GM12892 (cell line): ENCODE data around the gene CCDC136.
A peak's percentile ranks its signal among the peaks of the same experiment; 100 is the strongest.

Source experiments
- DNase-seq: peaks from one replicate; pipeline ENCODE4 v3.0.0; 2011; ENCODE audit not compliant: insufficient read length
- FAIRE-seq: peaks from 2 replicates; lab custom pipeline; 2011; peaks lifted over from hg19 to GRCh38; lab: Jason Lieb, UNC
- POLR2A ChIP-seq: IDR thresholded peaks from 2 replicates; pipeline ENCODE4 v1.6.1; 2011; ENCODE audit warnings: low read depth, low read length, control low read depth
- POLR2AphosphoS5 ChIP-seq: IDR thresholded peaks from 2 replicates; pipeline ENCODE4 v1.6.1; 2011; ENCODE audit warnings: low read depth, low read length, control low read depth
- TAF1 ChIP-seq: IDR thresholded peaks from 2 replicates; pipeline ENCODE4 v1.6.1; 2011; ENCODE audit warnings: low read depth, mild to moderate bottlenecking, control low read depth, low read length, borderline replicate concordance

CCDC136 gene

DNA sequence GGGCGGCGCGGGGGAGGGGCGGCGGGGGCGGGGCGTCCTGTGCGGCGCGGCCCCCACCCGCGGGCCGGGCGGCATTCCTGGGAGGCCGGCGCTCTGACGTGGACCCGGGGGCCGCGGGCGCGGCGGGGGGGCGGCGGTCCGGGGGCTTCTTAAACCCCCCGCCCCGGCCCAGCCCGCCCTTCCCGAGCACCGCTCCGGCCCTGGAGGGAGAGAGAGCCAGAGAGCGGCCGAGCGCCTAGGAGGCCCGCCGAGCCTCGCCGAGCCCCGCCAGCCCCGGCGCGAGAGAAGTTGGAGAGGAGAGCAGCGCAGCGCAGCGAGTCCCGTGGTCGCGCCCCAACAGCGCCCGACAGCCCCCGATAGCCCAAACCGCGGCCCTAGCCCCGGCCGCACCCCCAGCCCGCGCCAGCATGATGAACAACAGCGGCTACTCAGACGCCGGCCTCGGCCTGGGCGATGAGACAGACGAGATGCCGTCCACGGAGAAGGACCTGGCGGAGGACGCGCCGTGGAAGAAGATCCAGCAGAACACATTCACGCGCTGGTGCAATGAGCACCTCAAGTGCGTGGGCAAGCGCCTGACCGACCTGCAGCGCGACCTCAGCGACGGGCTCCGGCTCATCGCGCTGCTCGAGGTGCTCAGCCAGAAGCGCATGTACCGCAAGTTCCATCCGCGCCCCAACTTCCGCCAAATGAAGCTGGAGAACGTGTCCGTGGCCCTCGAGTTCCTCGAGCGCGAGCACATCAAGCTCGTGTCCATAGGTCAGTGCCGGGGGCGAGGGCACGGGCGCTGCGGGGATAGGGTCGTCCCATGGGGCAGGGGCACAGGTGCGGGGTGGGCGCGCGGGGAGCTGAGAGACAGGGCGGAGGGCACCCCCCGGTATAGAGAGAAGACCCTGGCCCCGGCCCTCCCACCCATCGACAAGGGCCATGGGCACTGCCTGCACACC is 38.7 kb downstream of the CCDC136 start, which contains the start of gene FLNC:
TSS of gene FLNC (plus strand) at position 176 of the 947 bp plus-strand sequence. CDS start at position 408, 232 bp downstream.
- DNase-seq (peak; percentile 28), FAIRE-seq (no peak)
- no peak for TF ChIP-seq POLR2AphosphoS5
- no peak for TF ChIP-seq TAF1
- TF ChIP-seq POLR2A: no peak

DNA sequence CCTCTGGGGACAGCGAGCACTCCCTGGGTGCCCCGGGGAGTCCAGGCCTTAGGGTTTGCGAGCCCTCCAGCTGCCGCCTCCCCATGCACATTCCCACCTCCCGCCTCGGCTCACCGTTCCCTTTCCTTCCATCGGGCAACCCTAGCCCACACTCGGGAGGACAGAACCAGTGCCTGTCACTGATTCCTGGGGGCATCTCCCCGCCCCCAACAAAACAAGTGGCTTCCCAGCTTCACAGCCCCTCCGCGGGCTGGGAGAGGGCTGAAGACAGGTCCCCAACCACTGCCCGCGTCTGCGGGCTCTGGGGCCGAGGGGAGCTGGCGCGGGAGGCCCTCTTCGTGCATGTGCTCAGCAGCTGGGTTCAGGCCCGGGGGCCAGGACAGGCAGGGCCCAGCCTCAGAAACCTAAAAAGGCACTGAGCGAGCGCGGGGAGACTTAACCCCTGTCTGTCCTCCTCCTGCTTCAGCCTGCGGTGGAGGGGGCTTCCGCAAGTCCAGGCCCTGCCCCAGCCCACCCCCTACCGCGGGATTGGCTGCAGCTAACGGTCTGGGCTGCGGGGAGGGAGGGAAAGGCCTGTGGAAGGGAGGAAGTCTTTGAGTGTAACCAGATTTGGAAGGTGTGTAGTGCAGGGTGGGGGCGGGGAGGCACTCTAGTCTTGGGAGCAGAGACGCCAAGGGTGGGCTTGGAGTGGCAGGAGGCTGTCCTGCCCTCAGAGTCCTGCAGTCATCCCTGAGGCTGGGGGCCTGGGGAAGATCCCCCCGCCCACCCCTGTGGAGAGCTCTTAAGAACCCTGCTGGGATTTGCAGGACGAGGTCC is 39.6 kb downstream of the CCDC136 start:
- no peak for FAIRE-seq
- no peak for TF ChIP-seq POLR2A
- TF ChIP-seq POLR2AphosphoS5: no peak
- no peak for TF ChIP-seq TAF1
- peak; percentile 44 for DNase-seq

DNA sequence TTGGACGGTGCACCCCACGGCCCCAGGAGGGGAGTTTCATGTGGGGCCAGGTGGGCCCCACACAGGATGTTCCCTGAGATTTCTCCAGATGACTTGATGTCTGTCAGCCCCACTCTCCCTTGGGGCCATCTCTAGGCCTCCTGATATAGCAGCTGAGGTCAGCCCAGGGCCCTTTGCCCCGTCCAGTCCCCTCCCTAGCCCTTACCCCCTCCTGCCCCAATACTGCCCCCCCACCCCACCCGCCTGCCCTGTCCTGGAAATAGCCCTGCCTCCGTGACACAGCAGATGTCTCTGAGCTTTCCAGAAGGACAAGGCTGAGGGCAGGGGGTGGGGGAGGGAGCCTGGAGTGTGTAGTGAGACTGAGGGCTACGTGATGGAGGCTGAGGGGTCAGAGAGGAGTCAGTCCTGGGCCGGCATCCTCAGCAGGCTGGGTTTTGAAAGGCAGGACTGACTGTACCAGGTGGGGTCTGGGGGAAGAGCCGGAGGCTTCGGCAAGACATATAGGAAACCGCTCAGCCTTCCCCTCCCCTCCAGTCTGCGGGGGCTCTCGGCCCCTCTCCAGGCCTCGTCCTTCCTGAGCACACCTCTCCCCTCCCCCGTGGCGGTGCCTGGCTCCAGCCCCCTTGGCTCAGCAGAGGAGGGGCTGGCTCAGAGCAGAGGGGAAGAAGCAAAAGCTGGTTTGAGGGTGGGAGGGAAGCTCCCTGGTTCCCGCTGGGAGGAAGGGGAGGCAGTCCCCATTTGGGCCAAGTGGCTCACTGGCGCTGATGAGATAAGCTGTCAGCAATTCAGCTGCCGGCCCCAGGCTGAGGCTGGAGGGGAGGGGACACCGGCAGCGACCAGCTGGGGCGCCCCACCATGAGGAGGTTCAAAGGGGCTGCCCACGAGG is 40.5 kb downstream of the CCDC136 start:
- DNase-seq (peak; percentile 35), FAIRE-seq (no peak)
- TF ChIP-seq POLR2AphosphoS5: no peak

DNA sequence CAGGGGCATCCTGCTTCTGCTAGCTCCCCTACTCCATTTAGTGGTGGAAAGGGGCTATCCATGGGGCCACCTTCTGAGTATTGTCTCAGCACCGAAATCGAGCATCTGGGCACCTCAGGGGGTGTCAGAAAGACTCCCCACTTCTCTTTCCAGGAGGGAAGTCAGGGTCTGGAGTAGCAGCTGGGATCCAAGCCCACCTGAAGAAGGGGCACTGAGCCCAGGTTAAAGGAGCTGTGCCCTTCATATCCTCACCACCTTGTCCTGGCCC is 41.0 kb downstream of the CCDC136 start:
- TF ChIP-seq POLR2A: no peak
- TF ChIP-seq TAF1: no peak
- no peak for TF ChIP-seq POLR2AphosphoS5
- DNase-seq: no peak
- FAIRE-seq: no peak

DNA sequence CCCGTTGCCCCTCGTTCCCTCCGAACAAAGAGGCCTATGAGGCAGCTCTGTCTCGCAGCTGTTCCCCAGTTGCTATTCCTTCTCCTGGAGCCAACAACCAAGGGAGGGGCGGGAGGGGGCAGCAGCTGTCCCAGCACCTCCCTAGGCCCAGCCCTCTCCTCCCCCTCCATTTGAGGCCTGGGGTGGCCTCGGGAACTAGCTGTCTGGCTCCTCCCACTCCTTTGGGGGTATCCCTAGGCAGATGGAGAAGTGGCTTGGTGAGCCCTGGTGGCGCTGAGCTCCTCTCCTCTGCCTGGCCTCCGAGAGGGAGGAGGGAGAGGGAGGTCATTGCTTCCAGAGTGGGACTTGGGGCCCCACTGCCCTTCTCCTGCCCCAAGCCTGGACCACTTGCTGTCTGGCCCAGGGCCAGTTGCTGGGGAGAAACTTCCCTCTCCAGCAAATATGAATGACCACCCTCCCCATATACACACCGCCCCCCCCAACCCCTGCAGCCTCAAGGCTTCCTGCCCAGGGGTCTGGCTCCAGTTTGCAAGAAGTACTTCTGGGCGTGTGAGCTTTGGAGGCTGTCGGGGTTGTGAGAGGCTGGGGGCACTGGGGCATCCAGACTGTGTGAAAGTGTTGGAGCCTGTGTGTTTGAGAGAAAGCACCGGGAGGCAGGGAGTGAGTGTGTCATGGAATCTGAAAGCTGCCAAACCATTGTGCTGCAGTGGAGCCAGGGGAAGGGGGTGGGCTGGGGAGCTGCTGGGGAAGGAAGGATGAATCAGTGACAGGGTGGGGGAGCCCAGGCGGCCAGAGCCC is 41.6 kb downstream of the CCDC136 start:
- FAIRE-seq (no peak), DNase-seq (peak; percentile 29)
- TF ChIP-seq TAF1: no peak
- no peak for TF ChIP-seq POLR2AphosphoS5
- no peak for TF ChIP-seq POLR2A

DNA sequence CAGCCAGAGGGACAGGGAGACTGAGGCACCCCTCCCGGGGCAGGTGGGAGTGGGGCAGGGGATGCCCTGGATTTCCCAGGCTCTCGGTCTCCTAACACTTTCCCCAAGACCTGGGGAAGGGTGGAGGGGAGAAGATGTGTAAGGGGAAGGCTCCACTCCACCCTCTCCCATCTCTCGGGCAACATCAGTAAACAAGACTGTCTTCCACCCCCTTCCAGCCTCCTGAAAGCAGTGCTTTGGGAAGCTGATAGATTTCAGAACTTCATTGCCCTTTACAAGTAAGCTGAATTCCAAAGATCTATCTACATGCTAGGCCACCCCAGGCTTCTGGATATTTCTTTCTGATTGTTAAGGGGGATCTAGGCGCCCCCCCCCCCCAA is 42.2 kb downstream of the CCDC136 start:
- TF ChIP-seq POLR2AphosphoS5 (no peak), POLR2A (no peak), TAF1 (no peak)
- DNase-seq: no peak
- FAIRE-seq: no peak

DNA sequence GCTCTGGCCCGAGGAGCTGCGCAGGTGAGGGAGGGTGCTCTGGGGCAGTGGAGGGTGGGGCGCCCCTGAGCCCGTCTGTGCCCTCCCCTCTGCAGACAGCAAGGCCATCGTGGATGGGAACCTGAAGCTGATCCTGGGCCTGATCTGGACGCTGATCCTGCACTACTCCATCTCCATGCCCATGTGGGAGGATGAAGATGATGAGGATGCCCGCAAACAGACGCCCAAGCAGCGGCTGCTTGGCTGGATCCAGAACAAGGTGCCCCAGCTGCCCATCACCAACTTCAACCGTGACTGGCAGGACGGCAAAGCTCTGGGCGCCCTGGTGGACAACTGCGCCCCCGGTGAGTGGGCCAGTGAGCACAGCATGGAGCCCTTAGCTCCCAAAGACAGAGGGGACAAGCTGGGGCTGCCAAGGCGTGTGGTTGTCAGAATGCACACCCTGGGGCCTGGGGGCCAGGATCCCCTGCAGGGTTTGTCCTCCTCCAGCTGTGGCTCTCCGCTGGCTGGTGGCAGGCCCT is 43.5 kb downstream of the CCDC136 start:
- FAIRE-seq (no peak), DNase-seq (no peak)
- no peak for TF ChIP-seq TAF1
- no peak for TF ChIP-seq POLR2A
- no peak for TF ChIP-seq POLR2AphosphoS5

DNA sequence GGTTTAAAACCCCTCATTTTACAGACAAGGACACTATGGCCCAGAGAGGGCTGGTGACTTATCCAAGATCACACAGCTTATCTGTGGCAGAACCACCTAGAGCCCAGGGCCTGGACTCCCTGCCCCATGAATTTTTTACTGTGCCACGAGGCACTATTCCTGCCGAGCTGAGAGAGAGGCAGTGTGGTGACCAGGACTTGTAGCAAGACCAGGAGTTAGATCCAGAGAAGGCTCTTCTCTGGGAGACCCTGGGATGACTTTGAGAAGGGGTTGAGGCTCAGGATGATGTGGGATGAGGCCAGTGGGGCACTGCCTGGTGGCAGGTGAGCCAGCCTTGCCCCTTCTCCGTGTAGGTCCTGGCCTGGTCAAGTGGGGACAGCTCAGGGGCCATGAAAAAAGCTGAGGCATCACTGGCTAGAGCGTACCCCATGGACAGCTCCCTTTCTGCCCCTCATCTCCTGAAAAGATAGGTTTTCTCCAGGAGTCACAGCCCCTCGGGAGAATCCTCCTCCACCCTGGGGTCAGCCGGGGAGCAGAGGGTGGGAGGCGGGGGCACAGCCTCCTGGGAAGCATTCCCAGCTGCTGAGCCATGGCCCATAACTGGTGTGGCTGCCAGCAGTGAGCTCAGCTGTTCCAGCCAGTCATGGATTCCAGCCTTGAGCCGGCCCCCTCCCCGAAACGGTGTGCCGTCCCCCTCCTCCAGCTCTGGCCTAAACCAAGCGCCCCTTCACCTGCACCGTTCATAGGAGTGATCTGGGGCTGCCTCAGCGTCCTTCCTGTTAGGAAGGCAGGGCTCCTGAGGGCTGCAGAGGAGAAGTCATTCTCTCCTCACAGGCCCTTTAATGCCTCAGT is 44.2 kb downstream of the CCDC136 start:
- FAIRE-seq (no peak), DNase-seq (no peak)
- TF ChIP-seq POLR2A: no peak
- TF ChIP-seq POLR2AphosphoS5: no peak
- no peak for TF ChIP-seq TAF1

DNA sequence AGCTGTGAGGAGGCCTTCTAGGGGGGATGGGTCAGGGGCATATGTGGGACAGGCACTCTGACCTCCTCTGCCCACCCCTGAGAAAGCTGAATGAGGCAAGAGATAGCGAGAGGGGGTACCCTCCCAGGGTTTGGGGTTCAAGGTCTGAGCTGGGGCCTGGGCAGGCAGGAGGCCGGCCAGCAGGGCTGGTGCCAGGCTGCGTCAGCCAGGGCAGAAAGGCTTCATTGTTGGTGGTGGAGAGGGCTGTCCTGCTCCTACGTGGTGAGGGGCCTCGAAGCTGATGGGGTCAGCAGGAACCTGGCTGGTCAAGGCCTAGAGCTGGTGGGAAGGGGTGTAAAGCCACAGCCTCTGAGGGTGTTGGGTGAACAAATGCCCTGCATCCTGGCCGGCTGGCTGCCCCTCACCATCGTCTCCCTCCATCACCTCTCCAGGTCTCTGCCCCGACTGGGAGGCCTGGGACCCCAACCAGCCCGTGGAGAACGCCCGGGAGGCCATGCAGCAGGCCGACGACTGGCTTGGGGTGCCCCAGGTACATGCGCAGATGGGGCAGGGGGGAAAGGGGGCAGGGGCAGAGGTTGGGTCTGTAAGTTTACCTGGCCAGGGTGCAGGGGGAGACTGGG is 45.1 kb downstream of the CCDC136 start:
- FAIRE-seq (no peak), DNase-seq (no peak)
- TF ChIP-seq TAF1 (no peak), POLR2A (no peak), POLR2AphosphoS5 (no peak)

DNA sequence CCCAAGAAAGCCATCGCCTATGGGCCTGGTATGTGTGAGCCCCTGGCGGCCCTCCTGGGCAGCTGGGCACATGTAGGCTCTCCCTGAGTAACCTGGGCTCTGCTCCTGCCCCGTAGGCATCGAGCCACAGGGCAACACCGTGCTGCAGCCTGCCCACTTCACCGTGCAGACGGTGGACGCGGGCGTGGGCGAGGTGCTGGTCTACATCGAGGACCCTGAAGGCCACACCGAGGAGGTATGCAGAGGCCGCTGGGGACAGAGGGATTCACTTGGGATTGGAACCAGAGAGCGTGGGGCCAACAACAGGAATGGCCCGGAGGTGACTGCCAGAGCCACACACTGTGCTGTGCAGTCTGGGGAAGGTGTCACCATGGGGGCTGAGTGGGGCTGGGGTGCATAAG is 45.8 kb downstream of the CCDC136 start:
- no peak for FAIRE-seq
- no peak for TF ChIP-seq POLR2AphosphoS5
- TF ChIP-seq POLR2A: no peak
- TF ChIP-seq TAF1: no peak
- DNase-seq: peak; percentile 13
